ENCODE data around the gene CPN2. TPM values are rescaled to one million over a fixed set of nuclear protein-coding genes. Genes with fewer than 3 reads are reported as not detected.

The CPN2 gene
- total RNA-seq, 1 experiment from 2014 or later: 0.09 TPM

DNA sequence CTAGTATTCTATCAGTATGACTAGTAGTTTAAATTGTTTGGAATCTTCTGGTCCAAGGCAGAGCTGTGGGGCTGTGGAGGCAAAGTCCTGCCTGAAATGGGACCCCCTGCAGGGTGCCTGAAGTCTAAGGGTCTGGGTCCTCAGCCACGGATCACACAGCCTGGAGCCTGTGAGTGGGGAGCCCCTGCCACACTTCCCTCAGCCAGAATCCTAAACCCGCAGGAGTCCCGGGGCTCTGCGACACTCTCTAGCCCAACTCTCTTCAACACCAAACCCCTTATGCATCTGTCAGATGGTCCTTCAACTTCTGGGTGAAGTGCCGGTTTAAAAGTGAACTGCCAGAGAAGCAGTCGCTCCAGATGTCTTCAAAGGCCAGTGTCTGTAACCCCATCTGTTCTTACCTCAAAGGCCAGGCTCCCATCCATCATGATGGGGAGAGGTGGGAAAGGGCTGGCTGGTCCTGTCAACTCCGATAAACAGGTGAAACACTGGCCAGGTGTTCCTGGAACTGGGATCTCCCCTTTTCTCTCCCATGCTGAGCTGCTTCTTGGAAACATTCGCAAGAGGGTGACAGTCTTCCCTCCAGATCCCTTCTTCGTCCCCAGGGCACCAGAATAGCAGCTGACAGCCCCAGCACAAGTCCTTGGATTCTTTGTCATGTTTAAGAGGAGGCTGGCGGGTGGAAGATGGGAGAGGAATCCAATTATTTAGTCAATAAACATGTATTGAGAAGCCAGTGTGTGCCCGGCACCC, 45.6 kb downstream of the CPN2 start (continued):
- TF ChIP-seq, protein P1, sequence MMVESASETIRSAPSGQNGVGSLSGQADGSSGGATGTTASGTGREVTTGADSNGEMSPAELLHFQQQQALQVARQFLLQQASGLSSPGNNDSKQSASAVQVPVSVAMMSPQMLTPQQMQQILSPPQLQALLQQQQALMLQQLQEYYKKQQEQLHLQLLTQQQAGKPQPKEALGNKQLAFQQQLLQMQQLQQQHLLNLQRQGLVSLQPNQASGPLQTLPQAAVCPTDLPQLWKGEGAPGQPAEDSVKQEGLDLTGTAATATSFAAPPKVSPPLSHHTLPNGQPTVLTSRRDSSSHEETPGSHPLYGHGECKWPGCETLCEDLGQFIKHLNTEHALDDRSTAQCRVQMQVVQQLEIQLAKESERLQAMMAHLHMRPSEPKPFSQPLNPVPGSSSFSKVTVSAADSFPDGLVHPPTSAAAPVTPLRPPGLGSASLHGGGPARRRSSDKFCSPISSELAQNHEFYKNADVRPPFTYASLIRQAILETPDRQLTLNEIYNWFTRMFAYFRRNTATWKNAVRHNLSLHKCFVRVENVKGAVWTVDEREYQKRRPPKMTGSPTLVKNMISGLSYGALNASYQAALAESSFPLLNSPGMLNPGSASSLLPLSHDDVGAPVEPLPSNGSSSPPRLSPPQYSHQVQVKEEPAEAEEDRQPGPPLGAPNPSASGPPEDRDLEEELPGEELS (CRISPR knock-in tag; IDR thresholded peaks at IDR 0.05): no peak
- TF ChIP-seq FOXP1 (CRISPR knock-in tag; IDR thresholded peaks at IDR 0.05; ENCODE audit: borderline replicate concordance) (no peak), NFATC4 (CRISPR knock-in tag; IDR thresholded peaks at IDR 0.05) (no peak), RELA (CRISPR knock-in tag; IDR thresholded peaks at IDR 0.05; ENCODE audit: borderline replicate concordance) (no peak), ZNF219 (CRISPR knock-in tag; IDR thresholded peaks at IDR 0.05; ENCODE audit: borderline replicate concordance) (no peak)
- TF ChIP-seq, protein P2, sequence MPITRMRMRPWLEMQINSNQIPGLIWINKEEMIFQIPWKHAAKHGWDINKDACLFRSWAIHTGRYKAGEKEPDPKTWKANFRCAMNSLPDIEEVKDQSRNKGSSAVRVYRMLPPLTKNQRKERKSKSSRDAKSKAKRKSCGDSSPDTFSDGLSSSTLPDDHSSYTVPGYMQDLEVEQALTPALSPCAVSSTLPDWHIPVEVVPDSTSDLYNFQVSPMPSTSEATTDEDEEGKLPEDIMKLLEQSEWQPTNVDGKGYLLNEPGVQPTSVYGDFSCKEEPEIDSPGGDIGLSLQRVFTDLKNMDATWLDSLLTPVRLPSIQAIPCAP (CRISPR knock-in tag; IDR thresholded peaks at IDR 0.05): no peak

DNA sequence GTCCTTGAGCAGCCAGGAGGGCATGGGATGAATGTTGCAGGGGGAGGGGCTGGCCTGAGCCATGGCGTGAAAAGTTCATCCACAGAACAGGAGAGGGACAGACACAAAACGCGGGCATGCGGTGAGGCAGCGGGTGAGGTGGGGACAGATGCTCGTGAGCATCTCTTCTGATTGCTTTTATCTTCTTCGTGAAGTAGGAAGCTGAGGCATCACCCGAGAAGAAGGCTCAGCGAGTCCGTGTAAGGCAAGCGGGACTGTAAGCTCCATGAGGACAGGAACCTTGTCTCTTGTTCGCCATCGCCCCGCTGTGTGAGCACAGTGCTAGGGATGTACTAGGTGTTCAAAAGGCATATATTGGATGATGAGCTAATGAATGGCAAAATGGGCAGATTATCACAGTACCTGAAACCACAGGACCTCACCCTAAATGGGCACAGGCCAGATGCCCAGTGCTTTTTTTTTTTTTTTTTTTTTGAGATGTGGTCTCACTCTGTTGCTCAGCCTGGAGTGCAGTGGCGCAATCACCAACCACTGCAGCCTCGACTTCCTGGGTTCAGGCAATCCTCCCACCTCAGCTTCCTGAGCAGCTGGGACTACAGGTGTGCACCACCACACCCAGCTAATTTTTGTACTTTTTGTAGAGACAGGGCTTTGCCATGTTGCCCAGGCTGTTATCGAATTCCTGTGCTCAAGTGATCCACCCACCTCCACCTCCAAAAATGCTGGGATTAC, 46.8 kb downstream of the CPN2 start:
- POLR2A ChIA-PET: interaction anchor here (0.6 kb wide), 1 partner anchor 499 kb away, joined by 4 read pairs; no protein-coding TSS in a partner anchor
- DNase-seq (ENCODE audit: low spot score) (no peak), ATAC-seq (no peak)
- Mint-ChIP-seq H3K36me3 (no peaks in the 10 kb centered on the region), H3K27ac (no peak overlapping the region), H3K4me1 (peaks cover 52% of the 10 kb centered on the region), H3K27me3 (ENCODE audit: low read depth) (peaks cover 4% of the 10 kb centered on the region; the same call in 1 of the 2 replicates), H3K9me3 (no peaks in the 10 kb centered on the region), H3K4me3 (no peak overlapping the region)
- CTCF ChIA-PET: interaction anchor here (2.5 kb wide), 1 partner anchor 12 kb away, joined by 14 read pairs; no protein-coding TSS in a partner anchor
- no peak for TF ChIP-seq ELF4 (CRISPR knock-in tag; IDR thresholded peaks at IDR 0.05; ENCODE audit: low read depth)
- TF ChIP-seq NFYB (CRISPR knock-in tag; conservative IDR thresholded peaks at IDR 0.05; ENCODE audit: low read depth): no peak
- no peak for TF ChIP-seq ATF1 (CRISPR knock-in tag; IDR thresholded peaks at IDR 0.05)
- no peak for TF ChIP-seq ZNF416 (CRISPR knock-in tag; IDR thresholded peaks at IDR 0.05)
- TF ChIP-seq, protein P3, sequence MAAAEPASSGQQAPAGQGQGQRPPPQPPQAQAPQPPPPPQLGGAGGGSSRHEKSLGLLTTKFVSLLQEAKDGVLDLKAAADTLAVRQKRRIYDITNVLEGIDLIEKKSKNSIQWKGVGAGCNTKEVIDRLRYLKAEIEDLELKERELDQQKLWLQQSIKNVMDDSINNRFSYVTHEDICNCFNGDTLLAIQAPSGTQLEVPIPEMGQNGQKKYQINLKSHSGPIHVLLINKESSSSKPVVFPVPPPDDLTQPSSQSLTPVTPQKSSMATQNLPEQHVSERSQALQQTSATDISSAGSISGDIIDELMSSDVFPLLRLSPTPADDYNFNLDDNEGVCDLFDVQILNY (CRISPR knock-in tag; IDR thresholded peaks at IDR 0.05): no peak
- no peak for TF ChIP-seq EMX1 (CRISPR knock-in tag; IDR thresholded peaks at IDR 0.05)
- TF ChIP-seq, protein P4, sequence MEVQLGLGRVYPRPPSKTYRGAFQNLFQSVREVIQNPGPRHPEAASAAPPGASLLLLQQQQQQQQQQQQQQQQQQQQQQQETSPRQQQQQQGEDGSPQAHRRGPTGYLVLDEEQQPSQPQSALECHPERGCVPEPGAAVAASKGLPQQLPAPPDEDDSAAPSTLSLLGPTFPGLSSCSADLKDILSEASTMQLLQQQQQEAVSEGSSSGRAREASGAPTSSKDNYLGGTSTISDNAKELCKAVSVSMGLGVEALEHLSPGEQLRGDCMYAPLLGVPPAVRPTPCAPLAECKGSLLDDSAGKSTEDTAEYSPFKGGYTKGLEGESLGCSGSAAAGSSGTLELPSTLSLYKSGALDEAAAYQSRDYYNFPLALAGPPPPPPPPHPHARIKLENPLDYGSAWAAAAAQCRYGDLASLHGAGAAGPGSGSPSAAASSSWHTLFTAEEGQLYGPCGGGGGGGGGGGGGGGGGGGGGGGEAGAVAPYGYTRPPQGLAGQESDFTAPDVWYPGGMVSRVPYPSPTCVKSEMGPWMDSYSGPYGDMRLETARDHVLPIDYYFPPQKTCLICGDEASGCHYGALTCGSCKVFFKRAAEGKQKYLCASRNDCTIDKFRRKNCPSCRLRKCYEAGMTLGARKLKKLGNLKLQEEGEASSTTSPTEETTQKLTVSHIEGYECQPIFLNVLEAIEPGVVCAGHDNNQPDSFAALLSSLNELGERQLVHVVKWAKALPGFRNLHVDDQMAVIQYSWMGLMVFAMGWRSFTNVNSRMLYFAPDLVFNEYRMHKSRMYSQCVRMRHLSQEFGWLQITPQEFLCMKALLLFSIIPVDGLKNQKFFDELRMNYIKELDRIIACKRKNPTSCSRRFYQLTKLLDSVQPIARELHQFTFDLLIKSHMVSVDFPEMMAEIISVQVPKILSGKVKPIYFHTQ (CRISPR knock-in tag; IDR thresholded peaks at IDR 0.05): no peak
- TF ChIP-seq, protein P5, sequence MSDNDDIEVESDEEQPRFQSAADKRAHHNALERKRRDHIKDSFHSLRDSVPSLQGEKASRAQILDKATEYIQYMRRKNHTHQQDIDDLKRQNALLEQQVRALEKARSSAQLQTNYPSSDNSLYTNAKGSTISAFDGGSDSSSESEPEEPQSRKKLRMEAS (CRISPR knock-in tag; IDR thresholded peaks at IDR 0.05): no peak
- TF ChIP-seq JAZF1 (CRISPR knock-in tag; IDR thresholded peaks at IDR 0.05): no peak
- TF ChIP-seq, protein P6, sequence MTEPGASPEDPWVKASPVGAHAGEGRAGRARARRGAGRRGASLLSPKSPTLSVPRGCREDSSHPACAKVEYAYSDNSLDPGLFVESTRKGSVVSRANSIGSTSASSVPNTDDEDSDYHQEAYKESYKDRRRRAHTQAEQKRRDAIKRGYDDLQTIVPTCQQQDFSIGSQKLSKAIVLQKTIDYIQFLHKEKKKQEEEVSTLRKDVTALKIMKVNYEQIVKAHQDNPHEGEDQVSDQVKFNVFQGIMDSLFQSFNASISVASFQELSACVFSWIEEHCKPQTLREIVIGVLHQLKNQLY (CRISPR knock-in tag; IDR thresholded peaks at IDR 0.05): no peak
- no peak for TF ChIP-seq ZNF423 (CRISPR knock-in tag; IDR thresholded peaks at IDR 0.05)
- TF ChIP-seq SMAD4 (CRISPR knock-in tag; IDR thresholded peaks at IDR 0.05): no peak
- TF ChIP-seq, protein P7, sequence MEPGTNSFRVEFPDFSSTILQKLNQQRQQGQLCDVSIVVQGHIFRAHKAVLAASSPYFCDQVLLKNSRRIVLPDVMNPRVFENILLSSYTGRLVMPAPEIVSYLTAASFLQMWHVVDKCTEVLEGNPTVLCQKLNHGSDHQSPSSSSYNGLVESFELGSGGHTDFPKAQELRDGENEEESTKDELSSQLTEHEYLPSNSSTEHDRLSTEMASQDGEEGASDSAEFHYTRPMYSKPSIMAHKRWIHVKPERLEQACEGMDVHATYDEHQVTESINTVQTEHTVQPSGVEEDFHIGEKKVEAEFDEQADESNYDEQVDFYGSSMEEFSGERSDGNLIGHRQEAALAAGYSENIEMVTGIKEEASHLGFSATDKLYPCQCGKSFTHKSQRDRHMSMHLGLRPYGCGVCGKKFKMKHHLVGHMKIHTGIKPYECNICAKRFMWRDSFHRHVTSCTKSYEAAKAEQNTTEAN (CRISPR knock-in tag; IDR thresholded peaks at IDR 0.05): no peak
- TF ChIP-seq ZBTB21 (CRISPR knock-in tag; IDR thresholded peaks at IDR 0.05; ENCODE audit: borderline replicate concordance): no peak
- TF ChIP-seq, protein P8, sequence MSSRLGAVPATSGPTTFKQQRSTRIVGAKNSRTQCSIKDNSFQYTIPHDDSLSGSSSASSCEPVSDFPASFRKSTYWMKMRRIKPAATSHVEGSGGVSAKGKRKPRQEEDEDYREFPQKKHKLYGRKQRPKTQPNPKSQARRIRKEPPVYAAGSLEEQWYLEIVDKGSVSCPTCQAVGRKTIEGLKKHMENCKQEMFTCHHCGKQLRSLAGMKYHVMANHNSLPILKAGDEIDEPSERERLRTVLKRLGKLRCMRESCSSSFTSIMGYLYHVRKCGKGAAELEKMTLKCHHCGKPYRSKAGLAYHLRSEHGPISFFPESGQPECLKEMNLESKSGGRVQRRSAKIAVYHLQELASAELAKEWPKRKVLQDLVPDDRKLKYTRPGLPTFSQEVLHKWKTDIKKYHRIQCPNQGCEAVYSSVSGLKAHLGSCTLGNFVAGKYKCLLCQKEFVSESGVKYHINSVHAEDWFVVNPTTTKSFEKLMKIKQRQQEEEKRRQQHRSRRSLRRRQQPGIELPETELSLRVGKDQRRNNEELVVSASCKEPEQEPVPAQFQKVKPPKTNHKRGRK (CRISPR knock-in tag; IDR thresholded peaks at IDR 0.05; ENCODE audit: borderline replicate concordance): no peak

Data from WTC11 (cell line).